ENCODE data around the gene EPB41.

GRCh38 chr1:28954126-28954726, 39.9 kb downstream of the EPB41 start:
- TF ChIP-seq EZH2 (IDR thresholded peaks at IDR 0.05; ENCODE audit: low read depth, low read length, severe bottlenecking), result no peak
- TF ChIP-seq POLR2A (IDR thresholded peaks at IDR 0.05; ENCODE audit: control extremely low read depth in 1 of 2, low read depth in 2 of 2, low read length in 2 of 2), result no peak
- no peak for TF ChIP-seq CTCF (IDR thresholded peaks at IDR 0.05; ENCODE audit: control extremely low read depth in 1 of 3, insufficient read depth in 1 of 3, low read depth in 1 of 3, low read length in 3 of 3)
- TF ChIP-seq CBX8 (IDR thresholded peaks at IDR 0.05; ENCODE audit: borderline replicate concordance, low read depth, low read length), result no peak
- no peak for TF ChIP-seq EGR1 (IDR thresholded peaks at IDR 0.05; ENCODE audit: borderline replicate concordance, low read depth, low read length)
- no peak for TF ChIP-seq BRCA1 (IDR thresholded peaks at IDR 0.05; ENCODE audit: low read depth, low read length)
- TF ChIP-seq JUND (IDR thresholded peaks at IDR 0.05; ENCODE audit: low read length), result no peak
- no peak for TF ChIP-seq GTF2F1 (IDR thresholded peaks at IDR 0.05; ENCODE audit: borderline replicate concordance, low read depth, low read length)
- no peak for TF ChIP-seq TBP (IDR thresholded peaks at IDR 0.05; ENCODE audit: low read depth, low read length)
- TF ChIP-seq TAF1 (IDR thresholded peaks at IDR 0.05; ENCODE audit: low read depth, low read length), result no peak
